Mucosa of rectum (tissue), 2 donors: ENCODE results near the gene ZDHHC11B.

ENCODE experiments used
- H3K27ac ChIP-seq, 2 donors: one replicate each; pipeline ENCODE4 v1.7.0; 2013; ENCODE audit warnings: inconsistent platforms in 2 of 2, low read depth in 2 of 2, low read length in 2 of 2
- H3K27me3 ChIP-seq, 2 donors: one replicate each; pipeline ENCODE4 v1.7.0; 2013; ENCODE audit warnings: low read length in 2 of 2; ENCODE audit not compliant: control insufficient read depth in 2 of 2, insufficient read depth in 2 of 2
- H3K36me3 ChIP-seq, 2 donors: one replicate each; pipeline ENCODE4 v1.7.0; 2013; ENCODE audit warnings: low read length in 2 of 2; ENCODE audit not compliant: control insufficient read depth in 2 of 2, insufficient read depth in 2 of 2
- H3K4me1 ChIP-seq, 2 donors: one replicate each; pipeline ENCODE4 v1.7.0; 2013; ENCODE audit warnings: low read length in 2 of 2, mild to moderate bottlenecking in 1 of 2; ENCODE audit not compliant: control insufficient read depth in 2 of 2, insufficient read depth in 2 of 2
- H3K4me3 ChIP-seq, 2 donors: one replicate each; pipeline ENCODE4 v1.7.0; 2013; ENCODE audit warnings: low read length in 2 of 2
- H3K9ac ChIP-seq, 2 donors: one replicate each; pipeline ENCODE4 v1.7.0; 2013; ENCODE audit warnings: low read length in 2 of 2, low read depth in 1 of 2, mild to moderate bottlenecking in 1 of 2
- H3K9me3 ChIP-seq, 2 donors: one replicate each; pipeline ENCODE4 v1.7.0; 2013; ENCODE audit warnings: low read length in 2 of 2; ENCODE audit not compliant: control insufficient read depth in 2 of 2
- donor health status: healthy.
- donor health status: Normal muscosa, but diverticular disease.

ZDHHC11B gene

DNA sequence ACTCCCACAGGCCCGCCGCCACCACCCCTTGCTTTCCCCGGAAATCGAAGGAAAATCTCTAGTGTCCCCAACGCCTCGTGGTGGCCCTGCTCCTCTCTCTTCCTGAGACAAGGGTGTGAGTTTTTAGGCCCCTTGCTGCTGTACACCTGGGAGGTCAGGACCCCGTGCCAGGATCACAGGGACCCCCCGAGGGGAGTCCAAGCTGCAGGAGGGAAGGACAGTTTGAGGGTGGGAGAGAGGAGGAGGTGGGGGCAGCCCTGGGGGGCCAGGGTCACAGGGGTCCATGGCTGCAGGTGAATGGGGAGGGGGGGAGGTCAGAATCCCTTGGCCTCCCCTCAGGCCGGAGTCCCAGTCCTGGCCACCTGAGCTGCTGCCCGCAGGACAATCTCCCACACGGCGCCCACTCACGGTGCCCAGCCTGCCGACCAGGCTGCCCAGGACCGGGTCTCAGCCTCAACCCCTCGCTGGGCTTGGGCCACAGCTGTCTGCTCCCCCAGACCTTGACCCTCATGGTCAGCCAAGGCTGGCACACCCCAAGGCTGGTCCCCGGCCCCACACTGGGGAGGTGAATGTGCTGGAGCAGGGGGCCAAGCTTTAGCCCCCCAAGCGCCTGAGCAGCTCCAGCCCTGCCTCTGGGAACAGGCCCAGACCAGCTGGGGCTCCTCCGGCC lies 111.2 kb downstream of the ZDHHC11B start:
- peaks cover 22 to 28% of the 10 kb centered on the region in 2 donors for H3K4me1 ChIP-seq
- H3K27me3 ChIP-seq = no peaks in the 10 kb centered on the region
- H3K9ac ChIP-seq = no peak overlapping the region
- H3K4me3 ChIP-seq = peak overlapping the region in 1 of 2 donors; percentile 48
- peak overlapping the region in 1 of 2 donors; percentile 43 for H3K27ac ChIP-seq
- H3K9me3 ChIP-seq = no peaks in the 10 kb centered on the region
- no peaks in the 10 kb centered on the region for H3K36me3 ChIP-seq

DNA sequence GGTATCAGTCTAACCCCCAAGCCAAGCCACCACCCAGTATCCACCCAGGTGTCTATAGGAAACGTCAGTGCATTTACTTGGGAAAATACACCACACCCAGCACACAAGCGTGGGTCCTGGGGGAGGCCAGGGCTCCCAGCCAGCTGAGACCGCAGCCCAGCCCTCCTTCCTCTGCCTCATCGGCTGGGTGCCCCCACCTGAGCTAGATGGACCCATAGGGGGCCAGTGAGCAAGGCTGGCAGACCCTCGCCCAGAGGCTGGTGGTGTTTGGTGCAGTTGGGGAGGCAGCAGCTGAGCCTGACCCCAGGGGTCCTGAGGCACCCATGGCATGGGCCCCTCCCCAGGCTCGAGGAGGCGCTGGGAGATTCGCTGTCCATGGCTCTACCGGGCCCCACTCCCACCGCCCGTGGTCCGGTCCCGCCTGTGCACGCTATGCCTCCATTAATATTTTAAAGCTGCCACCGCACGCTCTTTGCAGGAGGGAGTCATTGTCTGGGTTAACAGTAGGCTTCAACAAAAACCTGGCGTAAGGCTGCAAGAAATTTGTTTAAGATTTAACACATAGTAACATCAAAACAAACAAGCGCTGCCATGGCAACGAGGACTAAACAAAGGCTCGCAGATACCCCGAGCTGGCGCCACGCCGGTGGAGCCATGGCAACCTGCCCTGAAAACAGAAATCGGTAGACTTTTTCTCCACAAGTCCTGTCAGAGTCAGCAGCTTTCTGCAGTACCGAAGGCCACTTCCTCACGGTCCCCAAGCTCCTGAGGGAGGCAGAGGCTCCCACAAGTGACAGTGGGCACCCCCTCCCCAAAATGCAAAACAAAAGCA lies 112.0 kb downstream of the ZDHHC11B start:
- H3K27me3 ChIP-seq = no peaks in the 10 kb centered on the region
- peak overlapping the region; percentile 17 to 48 for H3K27ac ChIP-seq
- H3K9ac ChIP-seq = peak overlapping the region; percentile 32 to 63
- H3K4me1 ChIP-seq = peaks cover 22 to 28% of the 10 kb centered on the region in 2 donors
- no peaks in the 10 kb centered on the region for H3K9me3 ChIP-seq
- H3K4me3 ChIP-seq = peak overlapping the region; percentile 48 to 57
- H3K36me3 ChIP-seq = no peaks in the 10 kb centered on the region

DNA sequence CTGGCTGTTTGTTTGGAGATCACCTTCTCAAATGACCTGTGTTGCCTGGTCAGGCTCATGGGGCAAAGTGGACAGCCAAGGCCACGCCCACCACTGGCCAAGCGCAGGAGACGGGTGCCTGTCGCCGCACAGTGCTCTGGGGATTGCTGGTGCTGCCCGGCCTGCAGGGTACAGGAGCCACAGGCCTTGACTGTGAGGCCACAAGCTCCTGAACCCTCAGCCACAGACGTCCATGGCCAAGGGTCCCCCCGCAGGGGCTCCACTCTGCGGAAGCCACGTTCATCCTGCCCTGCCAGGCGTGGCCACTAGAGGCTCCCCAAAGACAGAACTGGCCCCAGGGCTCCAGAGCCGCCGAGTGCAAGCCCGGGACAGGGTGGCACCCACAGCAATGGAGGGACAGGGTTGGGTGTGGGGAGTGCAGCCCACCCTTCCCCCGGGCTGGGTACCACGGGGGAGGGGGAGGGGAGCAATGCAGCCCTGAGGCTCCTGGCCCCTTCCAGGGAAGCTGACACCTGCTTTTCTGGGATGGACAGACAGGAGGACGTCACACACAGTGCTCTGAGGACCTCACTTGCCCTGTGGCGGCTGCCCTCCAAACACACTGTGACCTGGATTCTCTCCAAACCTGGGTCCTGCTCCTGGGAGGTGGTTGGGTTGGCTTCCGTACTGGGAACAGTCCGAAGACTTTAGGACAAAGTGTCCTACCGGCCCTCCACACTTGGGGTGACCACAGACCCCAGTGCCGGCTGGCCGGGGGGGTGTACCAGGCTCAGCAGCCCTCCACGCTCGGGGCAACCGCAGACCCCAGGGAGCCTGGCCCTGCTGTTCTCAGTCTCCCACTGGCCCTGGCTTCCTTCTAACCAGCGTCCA lies 112.8 kb downstream of the ZDHHC11B start:
- Histone ChIP-seq H3K36me3 (no peaks in the 10 kb centered on the region), H3K27me3 (no peaks in the 10 kb centered on the region), H3K27ac (peak overlapping the region in 1 of 2 donors; percentile 48), H3K4me3 (peak overlapping the region; percentile 48 to 57), H3K9ac (peak overlapping the region; percentile 32 to 63), H3K9me3 (no peaks in the 10 kb centered on the region), H3K4me1 (peaks cover 22 to 28% of the 10 kb centered on the region in 2 donors)

DNA sequence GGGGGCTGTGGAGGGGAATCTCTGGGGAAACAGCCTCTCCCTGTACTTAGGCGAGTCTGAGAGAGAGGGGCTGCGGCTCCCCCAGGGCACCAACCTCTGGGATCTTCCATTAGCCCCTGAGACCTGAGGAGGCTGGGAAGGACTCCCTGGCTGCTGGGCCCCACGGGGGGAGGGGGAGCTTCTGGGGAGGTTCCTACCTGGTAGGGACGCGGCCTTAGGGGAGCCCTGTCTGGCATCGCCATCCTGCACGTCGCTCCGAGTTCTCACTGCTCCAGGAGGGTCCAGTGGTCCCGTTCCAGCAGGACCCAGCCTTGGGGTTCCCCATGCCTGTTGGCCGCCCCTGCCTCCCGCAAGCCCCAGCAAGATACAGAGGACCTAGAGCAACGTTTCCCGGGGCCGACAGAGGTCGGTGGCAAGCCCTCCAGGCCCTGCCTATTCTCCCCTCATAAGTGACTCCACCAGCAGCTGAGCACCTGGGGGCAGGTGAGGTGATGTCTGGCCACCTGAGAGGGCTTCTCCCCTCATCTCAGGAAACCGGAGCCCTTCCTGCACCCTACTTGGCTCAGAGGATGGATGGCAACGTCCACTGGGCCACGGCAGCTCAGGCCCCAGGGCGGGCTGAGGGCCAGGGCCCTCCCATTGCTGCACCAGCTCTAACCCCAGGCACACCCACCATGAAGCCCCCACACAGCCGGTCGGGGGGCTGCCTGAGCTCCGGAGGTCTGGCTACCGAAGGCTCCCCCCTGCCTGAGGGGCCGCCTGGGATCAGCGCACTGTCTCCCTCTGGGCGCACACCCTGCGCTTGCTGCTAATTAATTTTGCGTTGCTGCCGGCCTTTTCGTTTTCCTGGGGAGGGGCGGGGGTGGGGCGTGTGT lies 113.9 kb downstream of the ZDHHC11B start:
- Histone ChIP-seq H3K9me3 (no peaks in the 10 kb centered on the region), H3K27me3 (no peaks in the 10 kb centered on the region), H3K36me3 (no peaks in the 10 kb centered on the region), H3K4me1 (peaks cover 22 to 28% of the 10 kb centered on the region in 2 donors), H3K9ac (no peak overlapping the region), H3K27ac (no peak overlapping the region), H3K4me3 (no peak overlapping the region)

DNA sequence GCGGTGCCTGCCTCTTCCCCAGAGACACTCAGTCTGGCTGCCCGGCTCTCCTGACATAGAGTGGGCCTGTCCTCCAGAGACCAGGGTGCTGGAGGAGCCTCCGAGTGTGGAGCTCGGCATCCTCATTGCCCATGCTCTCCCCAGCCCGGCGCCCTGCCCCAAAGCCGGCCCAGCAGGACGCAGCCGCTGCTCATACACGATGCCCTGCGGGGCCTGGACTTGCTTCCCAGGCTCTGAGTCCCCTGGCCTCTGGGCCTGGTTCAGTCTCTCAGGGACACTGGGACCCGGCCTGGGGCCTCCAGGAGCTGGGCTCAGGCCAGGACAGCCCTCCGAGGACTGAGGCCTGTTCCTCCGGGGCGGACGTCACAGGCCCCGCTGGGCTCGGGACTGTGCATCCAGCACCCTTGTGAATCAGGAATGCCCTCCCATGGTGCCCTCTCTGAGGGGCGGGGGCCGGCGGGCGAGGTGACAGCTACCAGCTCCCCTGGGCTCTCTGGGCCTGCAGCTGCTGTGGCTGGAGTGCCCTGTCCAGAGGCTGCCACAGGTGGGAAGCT lies 114.6 kb downstream of the ZDHHC11B start:
- Histone ChIP-seq H3K36me3 (peaks cover 0 to 3% of the 10 kb centered on the region in 2 donors), H3K4me3 (no peak overlapping the region), H3K9ac (no peak overlapping the region), H3K4me1 (peaks cover 23 to 30% of the 10 kb centered on the region in 2 donors), H3K27me3 (no peaks in the 10 kb centered on the region), H3K27ac (no peak overlapping the region), H3K9me3 (no peaks in the 10 kb centered on the region)

DNA sequence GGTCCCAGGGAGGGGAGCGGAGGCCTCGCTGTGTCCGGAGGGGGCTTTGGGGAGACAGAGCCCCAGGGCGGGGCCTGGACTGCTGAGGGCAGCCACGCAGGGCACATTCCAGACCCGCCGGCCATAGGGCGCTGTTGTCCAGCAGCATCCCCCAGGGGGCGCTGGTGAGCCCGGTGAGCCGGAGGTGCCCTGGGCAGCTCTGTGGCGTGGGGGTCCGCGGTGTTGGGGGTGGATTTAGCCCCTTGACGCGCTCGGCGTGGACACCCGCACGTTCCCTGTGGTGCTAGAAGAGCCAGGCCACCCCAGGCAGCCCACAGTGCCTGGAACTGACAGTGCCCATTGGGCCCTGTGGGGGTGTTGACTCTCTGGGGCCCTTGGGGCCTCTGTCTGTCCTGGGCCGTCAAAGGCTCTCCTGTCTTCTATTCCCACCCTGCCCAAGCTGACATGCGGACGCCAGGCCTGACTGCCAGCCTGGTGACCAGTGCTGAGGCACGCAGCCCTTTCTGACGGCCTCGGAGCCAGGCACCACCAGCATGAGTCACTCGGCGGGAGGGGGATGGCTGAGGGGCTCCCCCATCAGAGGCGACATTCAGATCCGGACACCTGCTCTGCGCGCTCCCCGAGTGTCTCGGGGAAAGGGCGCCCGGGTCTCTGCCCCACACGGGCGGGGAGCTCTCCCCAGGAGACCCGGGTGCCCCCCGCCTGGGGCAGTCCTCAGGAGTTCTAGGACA lies 115.3 kb downstream of the ZDHHC11B start:
- peaks cover 29 to 37% of the 10 kb centered on the region in 2 donors for H3K4me1 ChIP-seq
- no peaks in the 10 kb centered on the region for H3K27me3 ChIP-seq

DNA sequence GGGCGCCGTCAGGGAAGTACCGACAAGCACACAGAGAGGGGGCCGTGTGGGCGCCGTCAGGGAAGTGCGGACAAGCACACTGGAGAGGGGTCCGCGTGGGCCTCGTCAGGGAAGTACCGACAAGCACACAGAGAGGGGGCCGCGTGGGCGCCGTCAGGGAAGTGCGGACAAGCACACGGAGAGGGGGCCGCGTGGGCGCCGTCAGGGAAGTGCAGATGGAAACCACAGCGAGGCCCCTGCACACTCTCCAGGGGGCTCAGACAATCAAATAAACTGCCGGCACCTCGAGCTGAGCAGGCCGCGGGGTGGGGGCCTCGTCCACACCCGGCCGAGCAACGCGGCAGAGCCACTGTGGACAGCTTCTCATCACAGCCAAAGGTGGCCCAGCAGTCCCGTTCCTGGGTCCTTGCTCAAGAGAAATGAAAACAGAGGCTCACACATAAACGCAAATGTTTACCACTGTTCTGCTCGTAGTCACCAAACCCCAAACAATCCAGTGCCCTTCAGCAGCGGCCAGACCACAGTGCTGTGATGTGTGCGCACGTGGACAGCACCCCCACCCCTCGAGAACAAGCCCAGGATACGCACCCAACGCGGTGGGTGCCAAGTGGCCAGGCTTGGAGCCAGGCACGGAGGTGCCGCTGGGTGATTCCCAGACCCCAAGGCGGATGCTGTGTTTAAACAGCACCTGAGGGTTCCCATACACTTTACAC lies 116.1 kb downstream of the ZDHHC11B start:
- Histone ChIP-seq H3K27me3 (no peaks in the 10 kb centered on the region), H3K4me1 (peaks cover 32 to 41% of the 10 kb centered on the region in 2 donors), H3K9ac (no peak overlapping the region), H3K36me3 (peaks cover 4 to 5% of the 10 kb centered on the region in 2 donors), H3K4me3 (no peak overlapping the region), H3K27ac (no peak overlapping the region), H3K9me3 (no peaks in the 10 kb centered on the region)

More for the DNA sequence above, 115.3 kb downstream of the ZDHHC11B start:
- no peak overlapping the region for H3K4me3 ChIP-seq
- no peak overlapping the region for H3K27ac ChIP-seq
- H3K9me3 ChIP-seq = no peaks in the 10 kb centered on the region
- no peak overlapping the region for H3K9ac ChIP-seq
- peaks cover 0 to 5% of the 10 kb centered on the region in 2 donors for H3K36me3 ChIP-seq

DNA sequence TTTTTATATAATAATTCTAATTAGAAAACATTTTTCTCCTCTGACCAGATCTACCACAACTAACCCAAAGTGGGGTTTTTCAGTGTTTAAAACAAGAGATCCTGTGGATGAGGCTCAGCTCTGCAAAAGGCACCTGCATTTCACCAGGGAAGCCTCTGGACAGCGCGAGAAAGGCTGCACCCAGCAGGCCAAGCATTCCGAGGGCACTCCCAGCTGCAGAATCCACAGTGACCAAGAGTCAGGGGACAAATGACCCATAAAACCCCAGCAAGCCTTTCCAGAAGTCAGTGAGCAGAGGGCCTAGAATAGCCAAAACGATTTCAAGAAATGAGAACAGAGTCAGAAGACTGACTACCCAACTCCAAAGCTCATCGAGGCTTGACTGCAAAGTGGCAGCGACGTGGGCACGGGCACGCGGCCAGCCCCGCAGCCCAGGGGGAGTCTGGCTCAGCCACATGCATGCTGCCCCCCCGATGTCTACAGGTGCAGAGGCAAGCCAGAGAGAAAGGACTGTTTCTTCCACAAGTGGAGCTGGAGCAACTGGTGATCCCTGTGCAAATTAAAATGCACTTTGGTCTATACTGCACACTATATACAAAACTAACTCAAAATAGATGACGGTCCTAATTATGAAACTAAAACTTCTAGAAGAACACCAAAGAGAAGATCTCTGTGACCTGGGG lies 117.6 kb downstream of the ZDHHC11B start:
- no peak overlapping the region for H3K9ac ChIP-seq
- no peaks in the 10 kb centered on the region for H3K9me3 ChIP-seq
- no peaks in the 10 kb centered on the region for H3K27me3 ChIP-seq
- peaks cover 21 to 29% of the 10 kb centered on the region in 2 donors for H3K4me1 ChIP-seq
- H3K4me3 ChIP-seq = no peak overlapping the region
- no peak overlapping the region for H3K27ac ChIP-seq
- H3K36me3 ChIP-seq = peaks cover 4 to 5% of the 10 kb centered on the region in 2 donors
